Erythroblast (primary cell): ENCODE data around the gene EYA2.

ENCODE experiments used
- GATA1 ChIP-seq: IDR thresholded peaks from 2 replicates; pipeline ENCODE4 v1.6.1; 2011; ENCODE audit warnings: low read depth, mild to moderate bottlenecking, control low read depth, low read length, moderate library complexity
- POLR2A ChIP-seq: IDR thresholded peaks from 2 replicates; pipeline ENCODE4 v1.6.1; 2011; ENCODE audit warnings: mild to moderate bottlenecking, low read length

GRCh38 chr20:46975976-46976375, 81.3 kb downstream of the EYA2 start:
- TF ChIP-seq POLR2A (no peak), GATA1 (no peak)
